ENCODE measurements around the gene FGFR4.

DNA sequence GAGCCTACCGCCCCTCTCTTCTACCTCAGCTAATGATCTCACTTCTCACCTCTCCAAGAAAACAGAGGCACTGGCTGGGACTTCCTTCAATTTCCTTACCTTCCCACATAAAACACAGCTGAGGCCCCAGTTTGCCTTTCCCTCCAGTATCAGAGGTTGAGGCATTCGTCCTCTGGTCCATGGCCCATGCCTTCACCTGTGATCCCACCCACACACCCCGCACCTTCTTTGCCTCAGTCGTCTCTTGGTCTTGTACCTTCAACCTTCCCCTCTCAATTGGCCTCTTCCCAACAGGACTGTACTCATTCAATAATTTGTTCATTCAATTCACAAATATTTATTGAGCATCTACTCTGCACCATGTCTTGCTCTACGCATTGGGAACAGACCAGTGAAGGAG lies 35.9 kb downstream of the FGFR4 start:
- no peak for TF ChIP-seq SUZ12 (IDR thresholded peaks at IDR 0.05; ENCODE audit: extremely low read depth, insufficient read depth, insufficient read length)
- TF ChIP-seq YY1 (IDR thresholded peaks at IDR 0.05; ENCODE audit: insufficient read depth, insufficient read length), result no peak

All from NT2/D1 (cell line).